Measurements from ENCODE around the gene PPP1R14D.

GRCh38 chr15:40863660-40864270 is 35.3 kb upstream of the PPP1R14D start:
- TF ChIP-seq CTCF (IDR thresholded peaks at IDR 0.05) = no peak
- no peak for TF ChIP-seq POLR2A (IDR thresholded peaks at IDR 0.05)

All from prostate gland (tissue), 2 donors.